Nephron progenitor cell (in vitro differentiated cells): Measurements from ENCODE around the gene GIT1.
A peak's percentile ranks its signal among the peaks of the same experiment; 100 is the strongest.
"Not testable (repeated sequence)": the region's sequence is repeated elsewhere in the genome, so short reads cannot be mapped to it uniquely, and the experiment has no call there.

ENCODE experiments used
- DNase-seq: peaks from one replicate; pipeline ENCODE4 v3.0.0; 2021
- H3K27ac Mint-ChIP-seq: 2 replicates; pipeline ENCODE4 v1.8.0; 2021; ENCODE audit warnings: mild to moderate bottlenecking, moderate library complexity, mixed read lengths
- H3K27me3 Mint-ChIP-seq: 2 replicates; pipeline ENCODE4 v1.8.0; 2021; ENCODE audit warnings: mild to moderate bottlenecking, low read depth, mixed read lengths; ENCODE audit not compliant: poor library complexity
- H3K36me3 Mint-ChIP-seq: 2 replicates; pipeline ENCODE4 v1.8.0; 2021; ENCODE audit warnings: low read depth, mixed read lengths
- H3K4me1 Mint-ChIP-seq: 2 replicates; pipeline ENCODE4 v1.8.0; 2021; ENCODE audit warnings: mixed read lengths
- H3K4me3 Mint-ChIP-seq: 2 replicates; pipeline ENCODE4 v1.8.0; 2021; ENCODE audit warnings: mild to moderate bottlenecking, moderate library complexity, mixed read lengths
- H3K9me3 Mint-ChIP-seq: 2 replicates; pipeline ENCODE4 v1.8.0; 2021; ENCODE audit warnings: mild to moderate bottlenecking, moderate library complexity, mixed read lengths
- CTCF ChIP-seq: fragments of 200-600 bp; sonication (generic); IDR thresholded peaks from 2 replicates; pipeline ENCODE4 v1.5.0; 2021; ENCODE audit warnings: antibody characterized with exemption

GIT1 gene

GRCh38 chr17:29562615-29563014 is 26.8 kb downstream of the GIT1 start:
- Mint-ChIP-seq H3K27me3 (peaks cover 78% of the 10 kb centered on the region), H3K27ac (no peak overlapping the region), H3K36me3 (no peaks in the 10 kb centered on the region), H3K9me3 (no peaks in the 10 kb centered on the region), H3K4me3 (no peak overlapping the region), H3K4me1 (peaks cover 29% of the 10 kb centered on the region)
- no peak for DNase-seq
- TF ChIP-seq CTCF = no peak

- Mint-ChIP-seq H3K9me3 (no peaks in the 10 kb centered on the region), H3K27ac (no peak overlapping the region), H3K36me3 (no peaks in the 10 kb centered on the region), H3K27me3 (peaks cover 71% of the 10 kb centered on the region), H3K4me3 (no peak overlapping the region), H3K4me1 (peaks cover 29% of the 10 kb centered on the region)
- no peak for TF ChIP-seq CTCF
- peak; percentile 3 for DNase-seq
Measured at GRCh38 chr17:29561554-29562517, 27.6 kb downstream of the GIT1 start.

GRCh38 chr17:29560316-29560715 is 29.1 kb downstream of the GIT1 start:
- H3K27me3 Mint-ChIP-seq = peaks cover 65% of the 10 kb centered on the region
- H3K9me3 Mint-ChIP-seq = no peaks in the 10 kb centered on the region
- H3K4me3 Mint-ChIP-seq = no peak overlapping the region
- no peak for DNase-seq
- TF ChIP-seq CTCF = no peak
- H3K27ac Mint-ChIP-seq = no peak overlapping the region
- no peaks in the 10 kb centered on the region for H3K36me3 Mint-ChIP-seq
- H3K4me1 Mint-ChIP-seq = peaks cover 23% of the 10 kb centered on the region

- H3K4me1 Mint-ChIP-seq = peaks cover 23% of the 10 kb centered on the region
Measured at GRCh38 chr17:29559640-29560039, 29.8 kb downstream of the GIT1 start.

GRCh38 chr17:29558139-29558538 is 31.3 kb downstream of the GIT1 start:
- not testable (repeated sequence) for H3K9me3 Mint-ChIP-seq, H3K27ac Mint-ChIP-seq, DNase-seq, H3K36me3 Mint-ChIP-seq, H3K4me3 Mint-ChIP-seq
- Mint-ChIP-seq H3K27me3 (peaks cover 49% of the 10 kb centered on the region), H3K4me1 (peaks cover 23% of the 10 kb centered on the region)

More at GRCh38 chr17:29559640-29560039, 29.8 kb downstream of the GIT1 start:
- no peak for TF ChIP-seq CTCF
- no peak for DNase-seq
- no peaks in the 10 kb centered on the region for H3K36me3 Mint-ChIP-seq
- H3K4me3 Mint-ChIP-seq = no peak overlapping the region
- no peaks in the 10 kb centered on the region for H3K9me3 Mint-ChIP-seq
- peaks cover 59% of the 10 kb centered on the region for H3K27me3 Mint-ChIP-seq
- no peak overlapping the region for H3K27ac Mint-ChIP-seq

GRCh38 chr17:29557739-29558116 is 31.7 kb downstream of the GIT1 start:
- Mint-ChIP-seq H3K4me1 (peaks cover 23% of the 10 kb centered on the region), H3K4me3 (no peak overlapping the region), H3K27ac (no peak overlapping the region), H3K9me3 (no peaks in the 10 kb centered on the region), H3K27me3 (peaks cover 45% of the 10 kb centered on the region), H3K36me3 (no peaks in the 10 kb centered on the region)
- TF ChIP-seq CTCF = no peak
- no peak for DNase-seq
